GM19372 (cell line): ENCODE measurements around the gene PTPRM.

Experiments used
- ATAC-seq: cut with Tn5 transposase; IDR thresholded peaks from one replicate; pipeline ENCODE4 v1.9.1; 2021; ENCODE audit warnings: mild to moderate bottlenecking, low read depth, moderate library complexity; ENCODE audit not compliant: unreplicated experiment

PTPRM gene

DNA sequence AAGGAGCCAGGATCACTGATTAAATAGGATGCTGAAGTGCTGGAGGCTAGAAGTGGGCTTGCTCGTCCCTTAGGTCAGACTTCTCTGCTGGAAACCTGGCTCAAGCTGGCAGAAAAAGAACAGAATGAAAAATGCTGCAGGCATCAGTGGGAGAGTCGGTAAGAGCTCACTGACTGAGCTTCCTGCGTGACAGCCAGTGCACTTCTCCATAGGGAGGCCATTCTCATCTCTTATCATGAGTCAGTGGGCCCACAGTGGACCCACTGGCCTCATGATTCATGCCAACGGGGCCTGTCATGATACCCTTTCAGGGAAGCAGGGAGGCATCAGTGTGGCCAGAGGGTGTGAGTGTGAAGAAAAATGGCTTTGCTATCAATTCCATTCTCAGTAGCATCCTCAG, 498.2 kb downstream of the PTPRM start:
- ATAC-seq, result no peak

DNA sequence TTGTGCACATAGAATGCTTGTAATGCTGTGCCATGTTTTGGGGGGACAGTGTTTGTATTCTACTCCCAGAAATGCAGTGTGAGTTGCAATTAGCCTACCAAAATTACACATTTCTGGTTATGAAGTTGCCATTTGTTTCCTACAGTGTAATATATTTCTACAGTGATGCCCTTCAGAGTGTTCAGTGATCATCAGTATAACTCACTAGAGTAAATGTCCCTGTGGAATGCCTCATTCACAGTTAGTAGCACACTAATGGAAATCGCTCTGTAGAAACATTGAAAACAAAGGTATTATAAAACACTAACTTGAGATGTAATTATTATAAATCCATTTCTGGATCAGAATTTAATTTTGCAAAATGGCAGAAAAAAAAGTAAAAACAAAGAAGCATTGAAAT, 498.7 kb downstream of the PTPRM start:
- ATAC-seq, result no peak

DNA sequence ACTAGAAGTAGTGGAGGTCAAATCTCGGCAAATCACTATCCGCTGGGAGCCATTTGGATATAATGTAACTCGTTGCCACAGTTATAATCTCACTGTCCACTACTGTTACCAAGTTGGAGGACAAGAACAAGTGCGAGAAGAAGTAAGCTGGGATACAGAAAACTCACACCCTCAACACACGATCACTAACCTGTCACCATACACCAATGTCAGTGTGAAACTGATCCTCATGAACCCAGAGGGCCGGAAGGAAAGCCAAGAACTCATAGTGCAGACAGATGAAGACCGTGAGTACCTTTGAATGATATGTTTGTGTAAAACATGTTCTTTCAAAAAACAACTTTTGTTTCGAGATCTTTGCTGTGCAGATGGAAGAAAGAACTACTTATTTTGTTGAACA, 502.6 kb downstream of the PTPRM start:
- ATAC-seq, result no peak

DNA sequence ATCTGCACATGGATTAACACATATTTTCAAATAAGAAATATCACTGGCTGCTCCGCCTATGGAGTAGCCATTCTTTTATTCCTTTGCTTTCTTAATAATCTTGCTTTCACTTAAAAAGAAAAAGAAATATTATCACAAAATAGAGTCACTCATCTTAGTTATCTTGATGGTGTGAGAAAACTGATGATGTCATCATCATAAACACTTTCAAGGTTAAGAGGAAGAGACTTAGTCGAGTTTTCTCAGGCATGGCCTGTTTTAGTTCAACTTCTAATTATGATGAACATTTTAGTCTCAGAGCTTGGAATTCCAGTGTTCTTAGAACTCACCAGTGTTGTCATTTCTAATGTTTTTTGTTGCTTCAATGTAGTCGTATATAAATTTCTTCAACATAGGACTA, 506.1 kb downstream of the PTPRM start:
- ATAC-seq, result no peak

DNA sequence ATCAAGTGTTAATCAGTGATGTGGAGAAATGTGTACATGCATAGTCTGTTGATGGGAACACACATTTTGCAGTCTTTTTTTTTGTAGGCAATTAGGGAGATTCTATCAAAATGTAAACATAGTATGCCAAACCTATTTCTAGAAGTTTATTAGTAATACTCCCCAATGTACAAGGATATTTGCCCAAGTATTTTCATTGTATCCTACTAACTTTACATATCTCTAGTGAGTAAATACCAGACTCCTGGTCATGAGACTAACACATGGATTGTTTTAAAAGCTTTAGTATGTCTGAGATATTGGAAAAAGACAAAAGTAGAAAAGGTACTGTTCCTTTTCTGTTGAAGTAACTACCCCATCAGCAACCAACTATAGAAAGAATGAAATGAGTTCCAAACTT, 513.0 kb downstream of the PTPRM start:
- no peak for ATAC-seq

DNA sequence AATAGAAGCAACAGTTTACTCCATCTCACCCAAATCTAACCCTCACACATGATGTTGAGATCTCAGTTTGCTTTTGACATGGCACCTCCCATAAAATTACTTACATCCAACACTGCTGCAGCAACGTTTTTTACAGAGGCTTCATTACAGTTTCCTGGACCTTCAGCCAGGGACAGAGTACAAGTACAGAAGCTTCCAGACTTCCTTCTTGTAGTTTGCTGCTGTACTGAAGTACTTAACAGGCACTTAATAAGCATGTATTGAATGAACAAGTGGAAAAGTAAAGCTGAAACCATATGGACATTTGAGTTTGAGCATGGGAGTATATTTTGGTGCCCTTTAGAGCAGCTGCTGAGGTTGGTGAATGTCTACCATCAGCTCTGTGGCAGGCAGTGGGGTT, 514.2 kb downstream of the PTPRM start:
- no peak for ATAC-seq

DNA sequence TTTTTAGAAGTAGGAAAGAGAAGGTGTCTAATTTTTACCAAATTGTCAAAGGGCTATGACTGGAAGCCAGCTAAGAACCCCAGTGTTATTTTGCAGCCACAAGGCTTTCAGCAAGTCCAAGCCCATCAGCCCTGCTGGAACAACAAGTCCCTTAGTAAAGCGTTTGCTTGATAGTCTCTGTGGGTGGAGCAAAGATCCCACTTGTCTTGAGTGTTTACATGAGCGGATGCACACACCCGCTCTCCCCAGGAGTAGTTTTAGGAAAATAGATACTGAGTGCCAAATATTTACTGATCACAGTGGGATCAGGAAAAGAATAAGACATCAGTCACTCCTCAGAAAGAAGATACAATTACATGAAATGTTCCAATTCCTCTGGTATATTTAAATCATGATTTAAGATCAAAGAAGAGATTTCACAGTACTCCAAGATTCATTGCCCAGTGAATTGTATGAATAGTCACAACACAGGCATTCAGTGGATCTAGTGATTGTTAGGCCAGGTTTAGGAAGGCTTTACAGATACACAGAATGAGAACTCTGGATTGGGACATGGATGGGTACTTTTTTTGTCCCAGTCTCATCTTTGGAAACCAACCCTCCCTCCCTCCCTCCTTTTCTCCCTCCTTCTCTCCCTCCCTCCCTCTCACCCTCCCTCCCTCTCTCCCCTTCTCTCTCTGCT, 514.9 kb downstream of the PTPRM start:
- no peak for ATAC-seq

DNA sequence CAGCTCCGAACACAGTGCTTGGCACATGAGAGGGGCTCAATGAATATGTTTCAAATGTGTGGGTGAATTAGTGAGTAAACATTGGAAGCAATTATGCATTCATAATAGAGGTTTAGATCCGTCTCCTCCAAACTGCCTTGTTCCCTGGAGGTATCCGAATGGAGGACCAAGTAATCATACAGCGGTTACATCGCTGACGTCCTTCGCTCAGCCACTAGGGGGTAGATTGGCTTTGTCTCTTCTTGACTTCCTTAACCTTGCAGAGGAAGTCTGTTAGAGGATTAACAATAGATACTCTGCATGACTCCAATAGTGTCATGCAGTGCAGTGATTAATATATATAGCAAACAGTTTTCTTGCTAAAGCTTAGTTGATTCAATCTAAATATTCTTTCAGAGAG, 517.0 kb downstream of the PTPRM start:
- ATAC-seq, result no peak

DNA sequence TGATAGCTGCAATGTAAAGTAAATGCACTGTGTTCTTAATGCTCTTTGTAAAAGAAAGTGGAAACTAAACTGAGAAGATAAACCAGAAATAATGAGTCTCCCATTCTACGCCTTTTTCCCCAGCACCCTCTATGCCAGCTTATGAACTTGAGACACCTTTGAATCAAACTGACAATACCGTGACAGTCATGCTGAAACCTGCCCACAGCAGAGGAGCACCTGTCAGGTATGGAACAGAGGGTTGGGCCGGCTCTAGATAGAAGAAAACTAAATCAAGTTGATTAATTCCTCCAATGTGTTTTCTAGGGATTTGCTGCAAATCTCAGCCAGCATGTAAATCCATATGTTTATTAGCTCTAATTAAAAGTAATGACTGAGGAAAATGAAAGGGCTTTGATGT, 521.5 kb downstream of the PTPRM start:
- no peak for ATAC-seq

DNA sequence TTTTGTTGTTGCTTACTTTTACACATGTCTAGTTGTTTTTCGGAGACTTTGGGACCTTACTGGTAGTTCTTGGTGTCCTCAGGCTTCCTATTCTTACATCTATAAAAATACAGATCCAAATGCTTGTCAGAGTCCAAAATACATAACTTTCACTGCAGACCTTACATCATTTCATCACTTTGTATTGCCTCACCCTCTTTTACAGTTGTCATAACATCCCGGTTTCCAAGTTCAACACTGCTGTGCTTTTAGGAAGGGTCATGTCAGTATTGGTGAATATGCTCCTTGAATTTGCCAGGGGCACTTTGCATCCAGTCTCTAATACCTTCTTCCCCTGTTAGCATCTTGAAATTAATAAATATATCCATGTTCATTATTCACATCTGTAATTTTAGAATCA, 523.9 kb downstream of the PTPRM start:
- no peak for ATAC-seq

DNA sequence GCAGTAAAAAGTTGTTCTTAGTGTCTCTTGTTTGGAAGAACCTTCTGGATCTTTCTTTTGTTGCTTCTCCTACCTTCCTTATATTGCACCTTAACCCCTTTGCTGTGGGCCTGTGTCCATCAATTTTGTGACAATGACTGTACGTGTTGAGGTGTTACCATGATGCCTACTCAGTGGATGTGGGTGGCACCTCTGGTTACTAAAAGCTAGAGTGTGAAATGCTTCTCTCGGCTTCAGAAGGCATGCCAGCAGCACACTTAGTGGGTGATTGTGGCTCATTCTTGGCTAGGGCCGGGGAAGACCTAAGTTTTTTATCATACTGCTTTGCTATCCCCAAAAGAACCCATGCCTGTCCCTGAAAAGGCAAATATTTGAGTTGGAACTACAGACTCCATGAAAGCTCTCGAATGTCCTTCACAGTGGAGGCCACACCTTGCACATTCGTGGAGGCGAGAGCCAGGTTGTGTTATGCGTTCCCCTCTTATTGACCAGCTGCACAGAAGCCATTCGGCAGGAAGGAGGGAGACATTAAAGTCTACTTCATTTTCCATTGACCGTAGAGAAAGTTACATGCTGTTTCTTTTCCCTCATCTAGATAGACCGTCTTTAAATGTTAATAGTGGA, 528.9 kb downstream of the PTPRM start:
- ATAC-seq, result no peak

DNA sequence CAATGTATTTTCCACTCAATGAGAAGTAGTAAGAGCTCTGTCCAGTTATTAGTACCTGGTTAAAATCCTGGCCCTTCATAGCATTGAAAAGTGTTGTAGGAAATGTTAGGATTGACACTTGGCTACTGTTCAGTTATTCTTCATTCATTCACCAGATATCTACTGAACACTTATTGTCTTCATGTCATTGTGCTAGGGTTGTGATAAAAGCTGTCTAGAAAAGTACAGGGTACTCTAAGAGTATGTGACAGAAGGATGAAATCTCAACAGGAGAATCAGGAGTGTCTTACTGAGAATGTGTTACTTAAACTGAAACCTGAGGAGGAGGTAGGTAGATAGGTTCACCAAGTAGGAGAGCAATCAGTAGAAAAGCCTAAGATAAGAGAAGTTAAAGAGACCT, 530.3 kb downstream of the PTPRM start:
- no peak for ATAC-seq

DNA sequence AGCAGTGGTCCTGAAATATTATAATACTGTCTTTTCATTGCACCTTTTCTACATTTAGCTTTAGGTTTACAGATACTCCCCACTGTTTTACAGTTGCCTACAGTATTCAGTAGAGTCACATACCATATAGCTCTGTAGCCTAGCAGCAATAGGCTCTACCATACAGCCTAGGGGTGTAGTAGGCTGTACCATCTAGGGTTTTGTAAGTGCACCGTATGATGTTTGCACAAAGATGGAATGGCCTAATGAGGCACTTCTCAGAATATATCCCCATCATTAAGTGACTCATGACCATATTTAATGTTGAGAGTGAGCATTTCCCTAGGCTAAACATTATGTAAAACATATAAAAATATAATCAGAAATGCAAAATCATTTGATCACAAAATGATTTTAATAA, 530.8 kb downstream of the PTPRM start:
- ATAC-seq, result no peak

DNA sequence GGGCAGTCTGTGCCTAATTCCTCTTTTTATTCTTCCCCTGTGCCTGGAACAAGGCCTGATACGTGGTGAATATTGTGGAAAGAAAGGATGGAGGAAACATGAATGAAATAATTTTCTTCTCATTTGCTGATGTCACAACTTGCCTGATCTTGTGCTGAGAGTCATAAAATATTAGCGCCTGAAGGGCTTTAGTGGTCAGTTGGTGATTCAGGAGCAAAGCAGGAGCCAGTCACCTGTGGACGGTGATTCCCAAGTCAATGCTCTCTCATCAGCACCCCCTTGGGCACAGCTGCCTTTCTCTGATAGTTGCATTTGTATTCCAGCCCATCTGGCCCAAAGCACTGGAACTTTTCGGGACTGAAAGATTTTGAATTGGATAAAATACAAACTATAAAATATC, 539.5 kb downstream of the PTPRM start:
- no peak for ATAC-seq

DNA sequence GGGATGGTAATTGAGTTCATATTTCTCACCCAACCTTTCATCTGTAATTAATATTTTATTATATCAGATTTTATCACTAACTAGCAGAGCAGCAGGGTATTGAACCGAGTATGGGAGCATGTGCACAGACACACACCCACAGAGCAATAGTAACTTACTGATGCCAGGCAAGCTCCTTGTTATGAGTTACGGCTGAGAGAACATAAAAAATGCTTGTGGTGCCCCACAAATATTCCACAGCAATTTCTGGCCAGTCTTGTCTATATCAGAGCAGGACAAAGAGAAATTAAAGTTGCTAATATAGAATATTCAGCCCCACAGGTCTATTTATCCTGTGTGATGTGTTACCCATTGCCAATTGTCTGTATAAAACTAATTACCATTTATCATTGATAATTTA, 540.3 kb downstream of the PTPRM start:
- no peak for ATAC-seq

DNA sequence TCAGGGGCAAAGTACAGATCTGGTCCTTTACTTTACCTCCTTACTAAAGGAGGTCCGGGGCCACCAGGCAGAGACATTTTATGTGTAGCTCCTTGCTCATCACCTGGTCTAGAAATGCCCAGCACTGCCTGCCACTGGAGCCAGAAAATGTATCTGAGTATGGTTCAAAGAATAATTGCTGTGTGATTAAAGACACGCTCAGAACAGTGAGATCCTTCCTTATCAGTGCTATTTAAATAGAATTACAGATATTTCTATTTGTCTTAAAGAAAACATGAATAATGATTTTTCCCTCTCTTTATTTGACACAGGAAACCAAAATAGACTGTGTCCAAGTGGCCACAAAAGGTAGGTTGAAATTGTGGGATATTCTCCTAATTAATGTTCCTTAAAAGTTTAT, 547.4 kb downstream of the PTPRM start:
- ATAC-seq, result no peak

DNA sequence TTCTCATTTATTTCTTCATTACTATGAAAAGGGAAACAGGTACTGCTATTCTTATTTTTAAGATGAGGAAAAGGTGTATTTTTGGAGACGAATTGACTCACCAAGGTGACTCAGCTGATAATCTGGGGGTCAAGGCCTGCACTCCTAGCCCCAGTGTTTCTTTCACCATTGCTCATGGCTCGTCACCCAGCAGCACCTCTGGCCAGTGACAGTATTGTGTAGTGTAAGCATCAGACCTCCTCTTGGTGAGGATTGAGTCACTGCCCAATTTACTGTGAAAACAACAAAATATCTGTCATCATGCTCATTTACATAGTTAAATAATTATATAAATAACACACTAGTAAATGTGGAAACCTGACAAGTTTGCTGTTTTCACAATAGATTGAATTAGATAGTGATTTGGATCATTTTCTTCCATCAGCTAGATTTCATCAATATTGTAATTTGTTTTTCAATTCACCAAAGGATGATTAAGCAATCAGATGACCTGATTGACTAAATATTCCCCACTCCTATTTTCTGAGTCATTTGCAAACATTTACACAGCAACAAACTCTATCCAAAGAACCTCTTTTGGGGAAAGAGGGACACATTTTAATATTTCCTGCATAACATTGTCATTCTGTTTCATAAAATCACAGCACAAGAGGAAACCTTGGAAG, 549.4 kb downstream of the PTPRM start:
- ATAC-seq, result no peak

DNA sequence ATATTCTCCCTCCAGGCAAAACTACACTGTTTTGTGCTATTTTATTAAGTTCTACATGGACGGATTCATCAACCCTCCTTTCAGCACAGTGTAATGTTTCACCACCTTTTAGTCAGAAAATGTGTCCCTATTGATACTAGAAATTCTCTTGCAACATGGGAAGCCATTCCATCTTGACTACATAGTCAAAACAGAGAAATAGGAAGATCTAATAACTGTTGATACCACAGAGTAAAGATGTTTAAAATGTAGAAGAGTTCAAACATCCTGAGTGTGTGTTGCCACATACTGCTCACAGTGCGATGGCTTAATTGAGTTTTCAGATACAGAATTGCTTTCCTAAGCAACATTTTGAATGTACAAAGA, 549.9 kb downstream of the PTPRM start:
- no peak for ATAC-seq

DNA sequence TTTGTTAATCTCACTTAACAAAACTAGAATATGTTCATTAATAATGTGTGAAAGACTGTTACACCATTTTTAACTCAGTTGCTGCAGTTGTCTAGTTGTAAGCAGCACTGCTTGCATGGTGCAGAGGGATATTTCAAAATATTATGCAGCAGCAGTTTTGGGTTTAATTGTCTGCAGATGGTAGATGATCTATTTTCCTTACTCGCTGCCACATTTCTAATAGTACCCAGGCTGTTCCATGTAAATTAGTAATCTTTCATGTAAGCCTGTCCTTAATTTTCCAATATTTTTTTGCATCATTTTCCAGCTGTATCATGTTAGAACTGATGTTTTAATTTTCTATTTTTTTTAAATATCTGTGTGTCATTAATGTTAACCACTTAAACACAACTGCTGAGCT, 554.0 kb downstream of the PTPRM start:
- ATAC-seq, result no peak

DNA sequence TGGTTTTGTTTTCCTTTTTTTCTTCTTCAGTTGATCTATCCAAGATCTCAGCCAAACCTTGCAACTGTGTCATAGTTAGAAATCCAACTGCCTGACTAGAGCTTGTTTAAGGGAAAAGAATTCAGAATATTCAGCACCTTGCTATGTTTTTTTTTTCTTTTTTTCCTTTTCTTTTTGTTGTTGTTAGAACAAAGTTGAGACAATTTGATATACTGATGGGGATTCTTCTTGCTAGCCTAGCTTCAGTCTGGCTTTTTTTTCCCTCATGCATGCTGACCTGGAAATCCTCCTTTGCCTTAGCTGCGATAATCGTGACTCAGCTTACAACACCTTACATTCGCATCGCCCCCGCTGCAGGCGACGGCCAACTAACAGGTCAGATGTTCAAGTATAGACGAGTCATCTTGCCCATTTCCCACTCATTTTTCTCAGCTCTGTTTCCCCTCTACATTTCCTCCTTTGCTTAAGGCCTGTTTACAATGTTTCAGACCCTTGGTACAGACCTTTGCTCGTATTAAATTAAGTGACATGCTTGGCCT, 554.9 kb downstream of the PTPRM start:
- no peak for ATAC-seq

DNA sequence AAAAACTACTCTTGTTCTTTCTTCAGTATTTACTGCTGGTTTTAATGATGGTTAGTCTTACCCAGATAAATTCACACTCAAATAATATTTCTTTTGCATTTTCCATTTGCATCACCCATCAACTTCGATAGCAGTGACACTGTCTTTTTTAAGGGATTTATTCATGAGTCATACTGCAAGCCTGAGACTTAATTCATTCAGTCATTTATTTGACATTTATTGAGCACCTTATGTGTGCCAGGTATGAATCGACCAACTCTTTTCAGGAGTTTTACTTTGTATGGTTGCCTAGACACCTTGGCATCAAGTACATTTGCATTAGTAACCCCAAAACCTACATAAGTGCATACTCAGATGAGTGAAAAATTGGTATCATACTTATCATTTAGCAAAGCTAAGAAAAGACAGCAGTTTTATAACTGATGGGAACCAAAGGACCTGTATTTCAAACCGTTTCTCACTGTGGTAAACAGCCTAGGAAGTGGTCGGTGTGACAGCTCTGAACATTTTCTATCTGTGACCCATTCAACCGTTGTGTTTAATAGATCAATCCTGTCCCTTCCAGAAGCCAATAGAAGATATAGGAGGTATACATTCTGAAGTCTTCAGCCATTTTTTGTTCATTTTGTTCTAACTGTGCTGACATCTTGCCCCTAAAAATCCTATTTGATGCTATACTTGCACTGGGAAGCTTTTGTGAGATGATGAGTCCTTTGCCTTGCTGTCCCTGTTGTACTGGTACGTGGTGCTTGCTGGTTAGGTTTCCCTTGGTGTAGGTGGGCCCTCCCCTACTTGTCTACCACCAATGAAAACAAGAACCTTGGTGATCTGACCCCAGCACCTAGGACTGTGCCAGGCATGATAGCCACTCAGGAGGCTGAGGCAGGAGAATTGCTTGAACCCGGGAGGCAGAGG, 557.4 kb downstream of the PTPRM start:
- ATAC-seq, result no peak
